NCI-H82 treated with DMSO at 0.1 percent for 48 hours (cell line): ENCODE results near the gene MRAP.
"Not testable (repeated sequence)": the region's sequence is repeated elsewhere in the genome, so short reads cannot be mapped to it uniquely, and the experiment has no call there.

Experiments
- DNase-seq: peaks from one replicate; lab custom pipeline; 2025; ENCODE audit not compliant: unreplicated experiment; lab: John Stamatoyannopoulos, UW

Gene MRAP

DNA sequence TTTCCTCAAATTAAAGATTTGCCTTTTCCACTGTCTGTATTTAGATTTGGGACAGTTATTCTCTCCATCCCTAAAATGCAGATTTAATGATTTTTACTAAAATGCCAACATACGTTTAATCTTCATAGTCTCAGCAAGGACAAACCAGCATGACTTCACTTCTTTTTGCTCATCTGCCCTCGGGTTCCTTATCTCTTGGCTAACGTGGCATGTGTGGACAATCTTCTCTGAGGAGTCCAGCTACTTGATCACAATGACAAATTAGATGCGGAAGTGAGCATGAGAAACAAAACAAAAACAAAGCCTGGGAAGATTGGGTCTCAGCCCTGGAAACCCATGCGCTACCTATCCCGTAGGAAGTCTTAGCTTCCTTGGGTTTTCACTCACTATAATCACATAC, 1.0 kb downstream of the MRAP start:
- no peak for DNase-seq

DNA sequence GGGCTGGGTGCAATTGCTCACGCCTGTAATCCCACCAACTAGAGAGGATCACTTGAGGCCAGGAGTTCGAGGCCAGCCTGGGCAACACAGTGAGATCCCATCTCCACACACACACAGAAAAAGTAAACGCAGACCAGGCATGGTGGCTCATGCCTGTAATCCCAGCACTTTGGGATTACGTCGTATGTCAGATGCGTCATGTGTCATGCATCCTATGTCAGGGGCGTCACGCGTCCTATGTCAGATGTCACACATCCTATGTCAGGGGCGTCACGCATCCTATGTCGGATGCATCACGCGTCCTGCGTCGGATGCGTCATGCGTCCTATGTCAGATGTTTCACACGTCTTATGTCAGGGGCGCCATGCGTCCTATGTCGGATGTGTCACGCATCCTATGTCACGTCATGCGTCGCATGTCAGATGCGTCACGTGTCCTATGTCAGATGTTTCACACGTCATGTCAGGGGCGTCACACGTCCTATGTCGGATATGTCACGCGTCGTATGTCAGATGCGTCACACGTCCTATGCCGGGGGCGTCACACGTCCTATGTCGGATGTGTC, 1.5 kb downstream of the MRAP start:
- no peak for DNase-seq

DNA sequence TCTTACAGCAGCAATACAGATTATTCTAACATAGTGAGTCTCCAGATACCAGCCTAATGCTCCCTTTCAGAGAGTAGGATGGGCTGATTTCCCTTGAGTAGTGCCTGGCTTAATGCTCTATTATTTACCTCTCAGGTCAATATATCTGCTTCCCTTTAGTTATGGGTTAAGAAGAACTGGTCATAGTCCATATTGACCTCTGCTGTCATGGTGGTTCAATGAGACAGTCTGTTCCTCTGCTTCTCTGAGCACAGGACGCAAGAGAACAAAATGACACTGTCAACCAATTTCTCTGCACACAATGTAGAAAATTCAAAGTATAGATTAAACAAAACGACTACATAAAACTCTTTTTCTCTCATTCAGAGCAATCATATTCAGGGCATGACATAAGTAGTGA, 2.9 kb downstream of the MRAP start:
- DNase-seq = no peak

DNA sequence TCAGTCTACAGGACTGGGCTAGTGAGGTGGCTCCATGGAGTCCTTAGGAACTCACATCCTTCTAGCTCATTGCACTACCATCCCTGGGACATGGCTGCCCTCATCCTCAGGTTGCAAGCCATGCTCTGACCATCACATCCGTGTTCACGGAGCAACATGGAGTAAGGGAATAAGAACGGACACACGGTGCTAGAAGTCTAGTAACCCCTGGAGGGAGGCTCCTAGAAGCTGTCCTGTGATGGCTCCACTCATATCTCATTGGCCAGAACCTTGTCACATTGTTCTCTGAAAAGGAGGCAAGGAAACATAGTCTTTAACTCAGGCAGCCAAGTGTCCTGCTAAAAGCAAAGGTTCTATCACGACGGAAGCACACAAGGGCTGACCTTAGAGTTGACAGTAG, 3.9 kb downstream of the MRAP start:
- no peak for DNase-seq

DNA sequence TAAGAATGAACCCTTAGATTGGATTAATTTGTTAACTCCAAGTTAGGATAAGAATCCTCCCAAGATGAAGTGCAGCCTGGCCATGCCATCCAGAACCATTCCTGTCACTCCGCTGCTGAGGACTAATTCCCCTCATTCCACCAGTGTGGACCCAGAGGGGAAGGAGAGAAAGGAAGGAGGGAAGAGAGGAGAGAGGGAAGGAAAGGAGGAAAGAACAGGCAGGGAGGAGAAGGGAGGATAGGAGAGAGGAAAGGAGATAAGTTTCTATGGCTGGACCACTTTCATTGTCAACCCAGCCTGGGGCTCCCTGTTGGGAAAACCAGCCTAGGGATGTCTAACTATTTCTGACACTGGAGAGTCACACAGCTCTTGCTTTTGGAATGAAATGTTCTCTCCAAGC, 4.7 kb downstream of the MRAP start:
- DNase-seq = no peak

DNA sequence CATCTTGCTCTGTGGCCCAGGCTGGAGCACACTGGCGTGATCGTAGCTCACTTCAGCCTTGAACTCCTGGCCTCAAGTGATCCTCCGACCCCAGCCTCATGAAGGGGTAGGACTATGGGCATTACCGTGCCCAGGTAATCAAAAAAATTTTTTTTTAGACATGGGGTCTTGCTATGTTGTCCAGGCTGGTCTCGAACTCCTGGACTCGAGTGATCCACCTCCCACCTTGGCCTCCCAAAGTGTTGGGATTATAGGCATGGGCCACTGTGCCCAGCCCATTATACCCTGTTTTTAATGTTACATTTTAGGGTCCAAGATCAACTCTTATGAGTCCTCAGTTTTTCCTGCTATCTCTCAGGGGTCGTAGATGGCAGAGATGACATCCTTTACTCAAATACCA, 6.3 kb downstream of the MRAP start:
- no peak for DNase-seq

DNA sequence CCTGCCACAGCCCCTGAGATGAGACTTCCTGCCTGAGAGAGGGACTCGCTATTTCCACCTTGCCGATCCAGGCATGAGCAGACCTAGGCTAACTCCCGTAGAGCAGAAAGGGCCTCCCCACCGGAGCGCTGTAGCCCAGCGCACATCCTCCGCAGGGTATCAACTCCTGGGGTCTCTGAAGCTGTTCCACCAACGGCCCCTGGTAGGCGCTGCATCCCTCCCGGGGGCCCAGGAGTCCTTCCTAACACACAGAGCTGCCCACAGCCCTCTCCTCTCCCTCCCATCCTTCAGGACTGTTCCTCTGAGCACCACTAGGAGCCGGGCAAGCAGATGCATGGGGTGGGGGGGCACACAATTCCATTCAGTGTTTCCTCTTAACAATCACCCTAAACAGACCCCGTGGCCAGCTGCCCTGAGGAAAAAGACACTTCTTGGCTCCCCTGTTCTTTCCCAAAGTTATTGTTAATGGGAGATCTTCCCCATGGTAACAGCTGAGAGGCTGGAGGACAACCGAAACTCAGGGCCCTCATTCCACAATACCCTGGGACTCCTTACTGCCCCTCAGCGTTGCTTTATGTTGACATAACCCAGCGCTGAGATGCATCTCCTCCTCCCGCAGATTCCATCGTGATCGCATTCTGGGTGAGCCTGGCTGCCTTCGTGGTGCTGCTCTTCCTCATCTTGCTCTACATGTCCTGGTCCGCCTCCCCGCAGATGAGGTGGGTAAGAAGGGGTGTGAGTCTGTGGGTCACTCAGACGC, 7.5 kb downstream of the MRAP start:
- no peak for DNase-seq

DNA sequence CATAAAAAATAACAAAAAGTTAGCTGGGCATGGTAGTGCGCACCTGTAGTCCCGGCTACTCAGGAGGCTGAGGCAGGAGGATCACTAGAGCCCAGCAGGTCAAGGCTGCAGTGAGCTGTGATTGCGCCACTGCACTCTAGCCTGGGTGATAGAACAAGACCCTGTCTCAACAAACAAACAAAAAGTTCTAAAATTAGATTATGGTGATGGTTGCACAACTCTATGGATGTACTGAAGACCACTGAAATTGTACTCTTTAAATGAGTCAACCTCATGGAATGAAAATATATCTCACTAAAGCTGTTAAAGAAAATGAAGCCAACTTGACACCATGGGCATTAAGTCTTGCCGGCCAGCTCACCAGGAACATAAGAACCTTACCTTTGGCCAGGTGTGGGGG, 9.1 kb downstream of the MRAP start:
- DNase-seq = no peak

DNA sequence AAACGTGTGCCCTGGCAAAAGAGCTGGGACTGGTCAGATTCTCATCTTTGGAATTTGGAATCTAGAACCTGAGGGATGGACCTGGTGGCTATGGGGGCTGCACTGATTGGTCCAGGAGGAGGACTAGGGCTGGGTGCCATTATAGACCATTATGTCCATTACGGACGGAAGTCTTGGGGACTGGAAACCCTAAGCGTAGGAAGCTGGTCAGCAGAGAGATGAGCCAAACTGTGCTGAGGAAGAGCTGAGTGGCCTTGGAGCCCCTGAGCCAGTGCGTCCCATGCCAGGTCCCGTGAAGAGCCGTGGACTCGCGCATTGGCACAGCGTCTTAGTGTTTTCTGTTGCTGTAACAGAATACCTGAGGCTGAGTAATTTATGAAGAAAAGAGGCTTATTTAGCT, 10.0 kb downstream of the MRAP start:
- no peak for DNase-seq

DNA sequence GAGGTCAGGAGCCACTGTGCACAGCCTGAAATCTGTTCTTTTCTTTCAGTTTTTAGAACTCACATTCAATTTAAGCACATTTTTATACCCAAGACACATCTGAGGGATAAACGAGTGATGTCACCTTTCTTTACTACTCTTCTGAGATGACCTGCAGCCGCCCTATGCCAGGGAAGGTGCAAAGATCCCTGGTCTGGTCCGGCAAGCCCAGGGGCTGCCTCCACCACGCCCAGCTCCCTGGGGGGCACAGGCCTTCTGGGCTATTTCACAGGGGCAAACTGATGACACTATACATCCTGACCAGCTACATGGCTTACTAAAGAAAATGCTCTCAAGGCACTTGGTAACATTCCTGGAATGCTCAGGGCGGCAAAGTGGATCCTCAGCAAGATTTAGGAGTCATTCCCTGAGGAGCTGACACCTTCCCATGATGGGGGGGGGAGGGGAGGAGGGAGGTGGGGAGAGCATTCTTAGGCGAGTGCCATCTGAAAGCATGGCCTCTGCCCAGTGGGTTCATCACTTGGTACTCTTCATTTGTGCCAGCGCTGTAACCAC, 11.3 kb downstream of the MRAP start:
- DNase-seq = no peak

DNA sequence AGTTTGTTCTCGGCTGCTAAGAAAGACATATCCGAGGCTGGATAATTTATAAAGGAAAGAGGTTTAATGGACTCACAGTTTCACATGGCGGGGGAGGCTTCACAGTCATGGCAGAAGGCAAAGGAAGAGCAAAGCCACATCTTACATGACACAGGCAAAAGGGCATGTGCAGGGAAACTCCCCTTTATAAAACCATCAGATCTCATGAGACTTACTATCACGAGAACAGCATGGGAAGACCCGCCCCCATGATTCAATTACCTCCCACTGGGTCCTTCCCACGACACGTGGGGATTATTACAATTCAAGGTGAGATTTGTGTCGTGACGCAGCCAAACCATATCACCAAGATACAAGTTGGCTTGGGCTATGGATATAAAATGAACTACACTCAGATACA, 12.3 kb downstream of the MRAP start:
- not testable (repeated sequence) for DNase-seq

DNA sequence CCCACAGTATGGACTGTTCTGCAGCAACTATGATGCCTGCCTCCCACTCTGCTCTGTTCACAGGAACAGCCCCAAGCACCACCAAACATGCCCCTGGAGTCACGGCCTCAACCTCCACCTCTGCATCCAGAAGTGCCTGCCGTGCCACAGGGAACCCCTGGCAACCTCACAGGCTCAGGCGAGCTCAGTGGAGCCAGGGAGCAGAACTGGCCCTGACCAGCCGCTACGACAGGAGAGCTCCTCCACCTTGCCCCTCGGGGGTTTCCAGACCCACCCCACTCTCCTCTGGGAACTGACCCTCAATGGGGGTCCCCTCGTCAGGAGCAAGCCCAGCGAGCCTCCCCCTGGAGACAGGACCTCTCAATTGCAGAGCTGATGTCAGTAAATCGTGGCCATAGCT, 13.0 kb downstream of the MRAP start:
- DNase-seq = no peak

DNA sequence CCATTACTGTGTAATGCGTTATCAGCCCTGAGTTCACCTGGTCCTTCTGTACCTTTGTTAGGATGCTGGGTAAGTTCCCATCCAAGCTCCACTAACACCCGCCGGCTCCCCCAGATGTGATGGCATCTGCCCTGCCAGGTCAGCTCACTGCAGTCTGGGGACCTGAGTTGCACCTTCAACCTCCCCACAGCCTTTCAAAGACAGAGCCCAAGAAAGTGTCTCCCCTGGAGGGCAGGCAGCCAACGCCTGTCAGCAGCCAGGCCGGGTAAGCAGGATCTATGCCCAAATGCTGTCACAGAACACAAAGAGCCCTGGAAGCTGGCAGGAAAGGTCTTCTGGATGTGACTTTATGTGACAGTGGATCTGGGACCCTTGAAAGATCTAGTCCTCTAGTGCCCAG, 13.7 kb downstream of the MRAP start:
- DNase-seq = no peak

DNA sequence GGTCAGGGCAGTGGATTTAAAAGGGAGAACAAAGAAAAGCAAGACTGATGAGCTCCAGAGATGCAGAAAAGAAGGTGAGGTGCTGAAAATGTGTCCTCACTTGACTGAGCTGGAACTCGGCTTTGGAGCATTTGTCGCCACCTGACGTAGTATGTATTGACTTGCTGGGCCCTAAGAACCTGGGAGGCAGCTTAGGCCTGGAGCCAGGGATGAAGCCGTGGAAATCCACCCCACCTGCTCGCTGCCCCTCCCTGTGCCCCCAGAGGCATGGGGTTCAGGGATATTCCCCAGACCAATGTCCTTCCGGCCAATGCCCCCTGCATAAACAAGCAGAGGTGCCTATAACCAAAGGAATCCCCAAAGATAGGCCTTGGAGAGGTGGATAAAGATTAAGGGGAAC, 14.3 kb downstream of the MRAP start:
- DNase-seq = no peak

DNA sequence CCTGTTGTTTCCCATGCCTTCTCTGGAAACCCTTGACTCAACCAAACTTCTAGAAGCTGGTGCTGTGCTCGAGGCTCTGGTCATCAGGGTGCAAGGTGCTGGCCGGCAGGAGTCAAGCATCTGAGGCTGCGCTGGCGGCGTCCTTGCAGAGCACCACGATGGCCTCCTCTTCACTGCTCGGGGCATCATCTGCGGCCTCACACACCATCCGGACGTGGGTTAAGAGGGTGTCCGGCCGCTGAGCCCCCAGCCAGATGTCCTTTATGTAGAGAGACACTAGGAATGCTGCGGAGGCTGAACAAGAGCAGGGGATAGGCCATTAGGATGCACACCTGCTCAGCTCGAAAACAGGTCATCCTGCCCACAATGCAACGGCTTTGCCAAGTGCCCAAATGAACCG, 16.2 kb downstream of the MRAP start:
- DNase-seq = no peak

DNA sequence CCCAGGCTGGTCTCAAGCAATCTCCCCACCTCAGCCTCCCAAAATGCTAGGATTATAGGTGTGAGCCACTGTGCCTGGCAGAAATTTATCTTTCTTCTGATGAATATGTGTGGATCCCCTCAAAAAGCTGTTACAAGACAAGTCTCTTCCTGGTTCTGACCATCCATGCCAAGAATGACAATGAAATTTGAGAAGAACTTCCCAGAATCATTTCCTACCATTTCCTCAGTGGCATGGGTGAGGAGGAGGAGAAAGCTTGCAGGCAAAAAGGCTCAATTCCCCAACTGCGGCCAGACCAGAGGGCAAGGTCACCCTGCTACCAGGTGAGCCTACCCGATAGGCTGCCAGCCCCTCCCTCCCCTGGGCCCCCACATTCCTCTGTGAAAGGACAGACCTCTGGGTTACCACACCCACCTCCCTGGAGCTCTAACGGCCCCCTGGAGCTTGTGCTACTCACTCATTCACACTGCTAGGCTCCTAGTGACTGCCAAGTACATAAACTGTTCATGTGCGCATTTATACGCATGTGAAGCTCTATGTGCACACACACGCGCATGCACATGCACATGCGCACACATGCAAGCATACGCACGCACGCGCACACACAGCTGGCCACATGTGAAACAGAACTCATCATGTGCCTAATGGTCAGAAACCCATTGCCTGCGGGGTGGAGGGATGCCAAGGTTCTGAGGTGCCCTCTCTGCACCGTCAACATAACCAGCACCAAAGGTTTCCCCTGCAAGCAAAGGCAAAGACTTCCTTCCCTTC, 17.0 kb downstream of the MRAP start:
- no peak for DNase-seq

DNA sequence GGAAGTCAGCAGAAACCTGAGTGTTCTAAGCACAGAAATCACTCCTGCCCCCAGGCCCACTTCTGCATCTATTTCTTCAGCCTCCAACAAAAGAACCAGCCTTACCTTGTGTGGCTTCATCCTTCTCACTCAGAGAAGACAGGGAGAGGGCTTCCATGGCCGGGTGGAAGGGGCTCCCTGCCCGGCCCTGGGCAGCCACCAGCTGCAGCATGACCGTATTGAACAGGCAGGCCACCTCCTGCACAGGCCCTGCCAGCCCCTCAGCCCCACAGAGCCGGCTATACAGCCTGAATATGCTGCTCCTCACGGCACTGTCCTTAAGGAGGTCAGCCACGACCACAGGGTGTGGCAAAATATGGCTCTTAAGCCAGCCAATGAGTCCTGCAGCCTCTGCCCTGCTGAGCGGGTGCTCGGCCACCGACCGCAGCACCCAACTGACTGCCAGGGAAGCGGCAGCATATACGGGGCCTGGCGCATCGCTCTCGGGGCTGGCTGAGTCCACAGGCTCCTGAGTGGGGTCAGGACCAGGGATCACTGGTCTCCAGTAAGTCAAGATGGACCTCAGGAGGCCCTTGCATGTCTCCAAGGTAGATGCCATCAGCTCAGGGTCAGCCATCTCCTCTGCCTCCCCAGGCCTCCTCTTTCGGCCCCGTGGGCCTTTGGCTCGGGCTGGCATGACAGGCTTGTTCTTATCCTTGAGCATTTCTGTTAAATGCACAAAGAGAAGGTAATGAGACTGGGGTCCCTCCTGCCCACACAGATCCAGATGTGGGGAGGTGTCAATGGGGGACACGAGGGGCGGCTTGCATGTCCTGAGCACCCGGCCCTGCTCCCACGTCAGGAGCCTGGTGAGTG, 17.9 kb downstream of the MRAP start:
- DNase-seq = no peak

DNA sequence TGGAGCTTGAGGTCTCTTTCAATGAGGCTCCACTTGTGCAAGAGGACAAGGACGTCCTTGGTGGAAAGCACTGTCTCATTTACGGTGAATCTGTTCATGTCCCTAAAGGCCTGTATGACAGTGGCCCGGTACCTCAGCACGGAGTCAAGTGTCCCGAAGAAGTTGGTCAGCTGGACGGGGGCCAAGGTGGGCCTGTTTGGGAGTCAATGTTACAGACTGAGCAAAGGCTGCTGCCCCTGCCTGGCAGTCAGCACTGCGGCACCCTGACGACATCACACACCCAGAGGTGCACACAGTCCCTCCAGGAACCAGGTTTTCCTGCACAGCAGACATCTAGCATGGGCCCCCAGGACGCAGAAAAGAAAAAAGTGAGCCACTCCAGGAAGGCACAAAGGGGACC, 19.1 kb downstream of the MRAP start:
- DNase-seq = no peak

DNA sequence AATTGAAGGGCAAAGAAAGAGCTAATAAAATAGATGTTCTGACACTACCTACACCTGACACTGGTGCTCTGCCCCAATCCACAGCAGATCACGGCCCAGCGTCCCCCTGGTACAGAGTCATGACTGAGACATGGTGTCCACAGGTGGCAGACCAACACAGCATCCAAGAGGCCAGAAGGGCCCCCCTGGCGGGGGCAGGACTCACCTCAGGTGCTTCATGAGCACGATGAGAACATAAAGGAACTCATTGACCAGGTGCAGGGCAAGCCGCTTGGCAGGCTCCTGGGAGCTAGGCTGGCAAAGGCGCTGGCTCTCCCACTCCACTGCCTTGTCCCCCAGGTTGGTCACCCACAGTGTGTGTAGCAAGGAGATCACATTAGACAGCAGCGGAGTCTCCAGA, 20.4 kb downstream of the MRAP start:
- DNase-seq = no peak

DNA sequence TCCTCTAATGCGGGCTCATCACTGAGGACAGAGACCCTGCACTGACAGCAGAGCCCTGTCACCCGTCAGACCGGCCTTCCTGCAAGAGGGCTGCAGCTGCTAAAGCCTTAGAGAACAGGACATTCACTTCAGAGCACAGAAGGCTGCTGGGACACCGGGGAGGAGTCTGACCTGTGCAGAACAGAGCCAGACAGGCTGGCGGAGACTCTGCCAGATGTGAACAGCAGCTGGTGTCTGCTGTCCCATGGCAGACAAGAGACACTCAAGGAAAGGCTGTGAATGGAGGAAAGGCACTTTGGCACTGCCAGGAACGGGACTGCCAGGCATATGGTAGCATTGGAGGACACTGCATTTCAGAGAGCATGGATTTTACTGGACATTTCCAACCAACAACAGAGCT, 21.4 kb downstream of the MRAP start:
- no peak for DNase-seq

DNA sequence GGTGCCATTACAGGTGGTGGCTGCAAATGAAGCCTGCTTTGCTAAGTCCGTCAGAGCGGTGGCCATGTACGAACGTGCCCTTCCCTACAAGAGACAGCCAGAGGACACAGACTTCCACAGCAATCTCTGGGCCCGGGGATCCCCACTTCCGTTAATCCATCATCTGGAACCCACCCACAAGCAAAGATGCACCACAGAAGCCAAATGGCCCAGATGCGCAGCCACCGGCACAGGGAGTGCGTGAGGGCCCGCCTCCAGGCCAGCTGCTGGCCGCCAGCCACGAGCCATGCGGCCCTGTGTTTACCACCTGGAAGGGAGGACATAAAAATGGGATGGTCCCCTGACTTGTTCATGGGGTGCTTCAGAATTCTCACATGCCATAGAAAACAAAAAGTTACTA, 22.1 kb downstream of the MRAP start:
- DNase-seq = no peak
